CD14-positive monocyte (primary cell): ENCODE measurements around the gene GRID2. TPM values are rescaled to one million over a fixed set of nuclear protein-coding genes. Genes with fewer than 3 reads are reported as not detected.
"Not testable (repeated sequence)": the region's sequence is repeated elsewhere in the genome, so short reads cannot be mapped to it uniquely, and the experiment has no call there.

Experiments used
- DNase-seq, 3 donors: peaks; one replicate each; pipeline ENCODE4 v3.0.0-alpha.2; 2011 to 2022
- H2AFZ ChIP-seq: 2 replicates; pipeline ENCODE4 v1.6.0; 2012; ENCODE audit warnings: mild to moderate bottlenecking, low read depth, low read length, inconsistent platforms; ENCODE audit not compliant: insufficient read depth, poor library complexity, severe bottlenecking
- H3K27ac ChIP-seq, 2 donors: 1 replicate in 1 of 2; 2 replicates in 1 of 2; pipeline ENCODE4 v1.5.1; 2012 to 2013; ENCODE audit warnings: low read length in 2 of 2, control low read depth in 1 of 2, inconsistent platforms in 1 of 2, low read depth in 1 of 2, mild to moderate bottlenecking in 1 of 2
- H3K27me3 ChIP-seq, 2 donors: one replicate each; pipeline versions ENCODE4 v1.6.0 to v1.6.1; 2011 to 2013; ENCODE audit warnings: low read length in 2 of 2; ENCODE audit not compliant: control insufficient read depth in 2 of 2, insufficient read depth in 2 of 2
- H3K36me3 ChIP-seq, 2 donors: replicated peaks in 1 of 2; 1 replicate in 1 of 2; 2 replicates in 1 of 2; pipeline versions ENCODE4 v1.5.1 to v1.6.1; 2012 to 2013; ENCODE audit warnings: low read length in 2 of 2, control low read depth in 1 of 2, inconsistent platforms in 1 of 2, mild to moderate bottlenecking in 1 of 2; ENCODE audit not compliant: insufficient read depth in 2 of 2, control insufficient read depth in 1 of 2
- H3K4me1 ChIP-seq, 2 donors: 1 replicate in 1 of 2; 2 replicates in 1 of 2; pipeline versions ENCODE4 v1.5.1 to v1.6.1; 2012 to 2013; ENCODE audit warnings: low read length in 2 of 2, control low read depth in 1 of 2, inconsistent platforms in 1 of 2, mild to moderate bottlenecking in 1 of 2, moderate library complexity in 1 of 2; ENCODE audit not compliant: insufficient read depth in 2 of 2, control insufficient read depth in 1 of 2
- H3K4me2 ChIP-seq: replicated peaks from 2 replicates; pipeline ENCODE3; 2012; ENCODE audit warnings: low read length, moderate library complexity, mild to moderate bottlenecking; ENCODE audit not compliant: poor library complexity, severe bottlenecking; ENCODE audit errors: extremely low read depth
- H3K4me3 ChIP-seq, 3 experiments: fragments of 200-600 bp in 1 of 3; sonication (generic) in 1 of 3; replicated peaks in 1 of 3; 1 replicate in 2 of 3; 2 replicates in 1 of 3; pipeline ENCODE4 v1.5.1; 2011 to 2013; ENCODE audit warnings: low read length in 3 of 3, mild to moderate bottlenecking in 3 of 3, control low read depth in 2 of 3, low read depth in 2 of 3, inconsistent platforms in 1 of 3, moderate library complexity in 1 of 3
- H3K79me2 ChIP-seq: 2 replicates; pipeline ENCODE4 v1.6.0; 2012; ENCODE audit warnings: mild to moderate bottlenecking, control low read depth, inconsistent platforms, low read length, moderate library complexity; ENCODE audit not compliant: insufficient read depth
- H3K9ac ChIP-seq: 2 replicates; pipeline ENCODE4 v1.6.0; 2017; ENCODE audit warnings: low read length, mild to moderate bottlenecking; ENCODE audit not compliant: insufficient read depth, poor library complexity, severe bottlenecking
- H3K9me3 ChIP-seq, 2 donors: replicated peaks in 1 of 2; 1 replicate in 1 of 2; 2 replicates in 1 of 2; pipeline versions ENCODE4 v1.5.1 to v1.6.1; 2012 to 2013; ENCODE audit warnings: low read length in 2 of 2, control low read depth in 1 of 2; ENCODE audit not compliant: control insufficient read depth in 1 of 2, insufficient read depth in 1 of 2
- H4K20me1 ChIP-seq: 2 replicates; pipeline ENCODE4 v1.6.0; 2012; ENCODE audit warnings: mild to moderate bottlenecking, low read length, control low read depth, moderate library complexity; ENCODE audit not compliant: insufficient read depth
- H3K27ac Mint-ChIP-seq, 7 donors: one replicate each; pipeline ENCODE4 v1.8.0; 2020; ENCODE audit warnings: mild to moderate bottlenecking in 7 of 7, mixed read lengths in 7 of 7, moderate library complexity in 6 of 7, inconsistent platforms in 2 of 7
- H3K27me3 Mint-ChIP-seq, 3 donors: one replicate each; pipeline ENCODE4 v1.8.0; 2021 to 2022; ENCODE audit warnings: low read depth in 3 of 3, mild to moderate bottlenecking in 3 of 3, mixed read lengths in 3 of 3, moderate library complexity in 3 of 3, inconsistent platforms in 1 of 3
- H3K36me3 Mint-ChIP-seq, 2 donors: one replicate each; pipeline ENCODE4 v1.8.0; 2020; ENCODE audit warnings: mixed read lengths in 2 of 2, inconsistent platforms in 1 of 2, mild to moderate bottlenecking in 1 of 2
- H3K4me1 Mint-ChIP-seq: one replicate; pipeline ENCODE4 v1.8.0; 2020; ENCODE audit warnings: mild to moderate bottlenecking, mixed read lengths
- H3K4me3 Mint-ChIP-seq, 2 donors: one replicate each; pipeline ENCODE4 v1.8.0; 2020; ENCODE audit warnings: mild to moderate bottlenecking in 2 of 2, mixed read lengths in 2 of 2, moderate library complexity in 1 of 2
- H3K9me3 Mint-ChIP-seq, 7 donors: one replicate each; pipeline ENCODE4 v1.8.0; 2020 to 2022; ENCODE audit warnings: mixed read lengths in 7 of 7, mild to moderate bottlenecking in 6 of 7, moderate library complexity in 6 of 7, inconsistent platforms in 2 of 7
- whole genome bisulfite sequencing: methylation state at CpG from one replicate; pipeline ENCODE4 v1.1.5; 2013; ENCODE audit warnings: missing lambda C conversion rate; ENCODE audit not compliant: insufficient coverage; 5-methylcytosine and 5-hydroxymethylcytosine counted together
- intact Hi-C, 2 donors: fragments of 100-400 bp; cut with micrococcal nuclease; formaldehyde crosslinking; loops; one replicate each; pipeline versions ENCODE4 v1.15.0 to v1.15.1; 2023
- polyA plus RNA-seq, 3 donors: library from polyadenylated mRNA; depleted of rRNA in 1 of 3; unstranded in 2 of 3; stranded (reverse) in 1 of 3; fragments of 300-500 nt in 2 of 3; fragments of >200 nt in 1 of 3; fragmentation: Illumina TruSeq in 2 of 3; gene quantifications; 1 replicate in 2 of 3; 2 replicates in 1 of 3; pipeline ENCODE4 v1.2.3, GENCODE V29; 2012 to 2021
- TF ChIP-seq, protein P1 (sequence below): fragments of 200-600 bp; IDR thresholded peaks from one replicate; pipeline ENCODE4 v1.8.0; 2022; ENCODE audit warnings: antibody characterized with exemption, mild to moderate bottlenecking

Gene GRID2
- polyA plus RNA-seq, 3 donors, result not detected

DNA sequence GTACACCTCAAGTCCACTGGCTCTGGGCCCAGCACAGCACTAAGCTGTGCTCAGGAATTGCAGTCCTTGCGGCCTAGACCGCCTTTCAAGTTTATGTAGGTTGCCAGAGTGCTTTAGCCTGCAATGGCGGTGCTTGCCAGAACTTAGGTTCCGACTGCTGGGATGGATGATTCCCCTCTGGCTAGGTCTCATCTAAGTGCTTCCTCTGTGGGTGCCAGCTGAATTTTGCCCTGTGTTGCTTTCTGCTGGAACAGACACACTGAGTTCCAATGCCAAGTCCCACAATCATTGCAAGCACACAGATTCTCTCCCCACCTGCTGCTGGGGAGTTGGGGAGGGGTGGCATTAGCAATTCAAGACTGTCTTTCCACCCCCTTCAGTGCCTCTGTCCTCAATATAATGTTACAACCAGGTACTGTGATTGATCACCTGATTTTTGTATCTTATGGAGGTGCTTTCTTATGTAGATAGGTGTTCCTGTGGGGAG is 129.5 kb downstream of the GRID2 start:
- H3K27ac ChIP-seq, result no peak overlapping the region
- H3K4me2 ChIP-seq, result no peak overlapping the region
- no peaks in the 10 kb centered on the region for H4K20me1 ChIP-seq
- no peaks in the 10 kb centered on the region for H3K36me3 Mint-ChIP-seq
- no peaks in the 10 kb centered on the region for H3K27me3 ChIP-seq
- 92% methylated on average over 4 of the region's 4 CpGs for WGBS
- H3K9ac ChIP-seq, result no peak overlapping the region
- TF ChIP-seq, protein P1, sequence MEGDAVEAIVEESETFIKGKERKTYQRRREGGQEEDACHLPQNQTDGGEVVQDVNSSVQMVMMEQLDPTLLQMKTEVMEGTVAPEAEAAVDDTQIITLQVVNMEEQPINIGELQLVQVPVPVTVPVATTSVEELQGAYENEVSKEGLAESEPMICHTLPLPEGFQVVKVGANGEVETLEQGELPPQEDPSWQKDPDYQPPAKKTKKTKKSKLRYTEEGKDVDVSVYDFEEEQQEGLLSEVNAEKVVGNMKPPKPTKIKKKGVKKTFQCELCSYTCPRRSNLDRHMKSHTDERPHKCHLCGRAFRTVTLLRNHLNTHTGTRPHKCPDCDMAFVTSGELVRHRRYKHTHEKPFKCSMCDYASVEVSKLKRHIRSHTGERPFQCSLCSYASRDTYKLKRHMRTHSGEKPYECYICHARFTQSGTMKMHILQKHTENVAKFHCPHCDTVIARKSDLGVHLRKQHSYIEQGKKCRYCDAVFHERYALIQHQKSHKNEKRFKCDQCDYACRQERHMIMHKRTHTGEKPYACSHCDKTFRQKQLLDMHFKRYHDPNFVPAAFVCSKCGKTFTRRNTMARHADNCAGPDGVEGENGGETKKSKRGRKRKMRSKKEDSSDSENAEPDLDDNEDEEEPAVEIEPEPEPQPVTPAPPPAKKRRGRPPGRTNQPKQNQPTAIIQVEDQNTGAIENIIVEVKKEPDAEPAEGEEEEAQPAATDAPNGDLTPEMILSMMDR, result no peak
- H3K4me3 ChIP-seq, result no peak overlapping the region
- no peaks in the 10 kb centered on the region for H3K79me2 ChIP-seq
- no peaks in the 10 kb centered on the region for H3K4me1 ChIP-seq
- intact Hi-C loops, result no loop called here
- no peaks in the 10 kb centered on the region for H3K27me3 Mint-ChIP-seq
- H3K9me3 Mint-ChIP-seq, result peaks cover 0 to 9% (median 1%) of the 10 kb centered on the region in 7 donors
- no peak overlapping the region for H3K27ac Mint-ChIP-seq
- peaks cover 4 to 13% of the 10 kb centered on the region in 2 donors for H3K9me3 ChIP-seq
- no peak overlapping the region for H2AFZ ChIP-seq
- no peak for DNase-seq
- H3K4me3 Mint-ChIP-seq, result no peak overlapping the region
- no peaks in the 10 kb centered on the region for H3K4me1 Mint-ChIP-seq
- no peaks in the 10 kb centered on the region for H3K36me3 ChIP-seq

DNA sequence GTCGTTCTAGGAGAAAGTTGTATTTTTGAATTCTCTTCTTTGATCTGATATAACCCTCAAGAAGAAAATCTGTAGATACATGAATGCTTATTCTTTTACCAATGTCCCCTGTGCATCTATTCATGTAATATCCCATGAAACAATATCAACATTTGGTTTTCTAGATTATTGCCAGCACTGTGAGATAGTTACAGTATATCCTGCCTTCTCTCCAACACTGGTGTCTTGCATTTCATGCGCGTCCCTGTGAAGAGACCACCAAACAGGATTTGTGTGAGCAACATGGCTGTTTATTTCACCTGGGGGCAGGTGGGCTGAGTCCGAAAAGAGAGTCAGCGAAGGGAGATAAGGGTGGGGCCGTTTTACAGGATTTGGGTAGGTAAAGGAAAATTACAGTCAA is 135.0 kb downstream of the GRID2 start:
- H3K27ac ChIP-seq, H3K4me1 ChIP-seq, H3K27me3 ChIP-seq, H2AFZ ChIP-seq, H3K4me1 Mint-ChIP-seq, H3K4me2 ChIP-seq, H3K27ac Mint-ChIP-seq, H3K9me3 ChIP-seq, H3K9ac ChIP-seq, H3K4me3 Mint-ChIP-seq, H3K27me3 Mint-ChIP-seq, H4K20me1 ChIP-seq, intact Hi-C loops, H3K4me3 ChIP-seq, H3K36me3 Mint-ChIP-seq, DNase-seq, H3K36me3 ChIP-seq, H3K79me2 ChIP-seq: not testable (repeated sequence)
- peaks cover 3 to 19% (median 10%) of the 10 kb centered on the region in 7 donors for H3K9me3 Mint-ChIP-seq
- WGBS, result no CpG with 5 or more reads among the region's 6 CpGs

DNA sequence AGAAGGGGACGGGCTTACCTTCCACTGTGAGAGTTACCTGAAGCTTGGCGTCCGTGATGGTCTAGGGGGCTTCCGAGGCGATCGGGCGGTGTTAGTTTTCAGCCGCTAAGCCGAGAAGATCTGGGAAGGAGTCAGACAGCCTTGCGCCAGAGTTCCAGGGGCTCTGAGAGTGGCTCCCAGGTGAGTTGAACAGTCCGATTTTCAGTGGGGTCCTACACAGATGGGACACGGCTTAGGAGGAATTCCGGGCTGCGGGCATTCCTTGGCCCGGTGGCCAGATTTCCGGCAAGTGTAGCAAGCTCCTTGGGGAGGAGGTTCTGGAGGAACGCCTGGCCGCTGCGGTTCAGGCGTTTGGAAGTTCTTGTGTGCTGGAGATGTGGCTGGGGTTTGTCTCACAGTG is 138.4 kb downstream of the GRID2 start:
- H3K36me3 ChIP-seq, H2AFZ ChIP-seq, intact Hi-C loops, H3K27ac ChIP-seq, H3K27me3 ChIP-seq, H3K36me3 Mint-ChIP-seq, H3K4me1 Mint-ChIP-seq, H3K9me3 ChIP-seq, DNase-seq, H3K4me2 ChIP-seq, H3K27ac Mint-ChIP-seq, H3K4me3 ChIP-seq, H3K79me2 ChIP-seq, H3K4me3 Mint-ChIP-seq, H3K4me1 ChIP-seq, H3K9ac ChIP-seq, H3K27me3 Mint-ChIP-seq, H4K20me1 ChIP-seq: not testable (repeated sequence)
- H3K9me3 Mint-ChIP-seq, result peaks cover 3 to 22% (median 14%) of the 10 kb centered on the region in 7 donors
- 98% methylated on average over 9 of the region's 20 CpGs for whole genome bisulfite sequencing

DNA sequence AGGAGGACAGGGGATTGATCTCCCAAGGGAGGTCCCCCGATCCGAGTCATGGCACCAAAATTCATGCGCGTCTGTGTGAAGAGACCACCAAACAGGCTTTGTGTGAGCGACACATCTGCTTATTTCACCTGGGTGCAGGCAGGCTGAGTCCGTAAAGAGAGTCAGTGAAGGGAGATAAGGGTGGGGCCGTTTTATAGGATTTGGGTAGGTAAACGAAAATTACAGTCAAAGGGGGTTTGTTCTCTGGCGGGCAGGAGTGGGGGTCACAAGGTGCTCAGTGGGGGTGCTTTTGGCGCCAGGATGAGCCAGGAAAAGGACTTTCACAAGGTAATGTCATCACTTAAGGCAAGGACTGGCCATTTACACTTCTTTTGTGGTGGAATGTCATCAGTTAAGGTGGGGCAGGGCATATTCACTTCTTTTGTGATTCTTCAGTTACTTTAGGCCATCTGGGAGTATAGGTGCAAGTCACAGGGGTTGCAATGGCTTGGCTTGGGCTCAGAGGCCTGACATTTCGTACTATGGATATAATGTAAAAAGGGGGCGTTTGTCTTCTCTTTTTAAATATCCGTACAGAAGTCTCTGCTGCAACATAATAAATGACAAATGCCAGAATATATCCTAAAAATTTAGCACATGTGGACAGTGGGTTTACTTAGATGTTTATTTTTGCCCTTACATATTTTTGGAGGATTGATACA is 140.5 kb downstream of the GRID2 start:
- 94% methylated on average over 9 of the region's 13 CpGs for WGBS
- H3K4me1 ChIP-seq, H2AFZ ChIP-seq, H3K27ac Mint-ChIP-seq, H3K36me3 Mint-ChIP-seq, H3K4me3 Mint-ChIP-seq, H3K27me3 ChIP-seq, H3K36me3 ChIP-seq, H3K4me2 ChIP-seq, DNase-seq, H3K79me2 ChIP-seq, H3K27me3 Mint-ChIP-seq, H3K4me1 Mint-ChIP-seq, H3K27ac ChIP-seq, H4K20me1 ChIP-seq, intact Hi-C loops, H3K4me3 ChIP-seq, H3K9ac ChIP-seq, H3K9me3 ChIP-seq: not testable (repeated sequence)
- peaks cover 3 to 20% (median 13%) of the 10 kb centered on the region in 7 donors for H3K9me3 Mint-ChIP-seq
